ENCODE data around the gene MEAK7. TPM values are rescaled to one million over a fixed set of nuclear protein-coding genes. Genes with fewer than 3 reads are reported as not detected.

The MEAK7 gene
- total and polyA plus RNA-seq, 2 of the 8 experiments (the other 6 are each of a cell fraction or from before 2014, with no cell fraction given): 9.6 to 19.6 TPM

GRCh38 chr16:84461413-84462295, 42.8 kb downstream of the MEAK7 start:
- Histone ChIP-seq H4K91ac (replicated peaks; ENCODE audit: insufficient read length, low read length) (no peak overlapping the region), H2BK15ac (ENCODE audit: low read length) (no peak overlapping the region), H3K27me3 (replicated peaks in 1 of 4; ENCODE audit: control insufficient read depth in 3 of 4, extremely low read depth in 1 of 4, insufficient read depth in 3 of 4, low read length in 3 of 4) (no peaks in the 10 kb centered on the region; a peak in 1 of 7 replicates), H3K79me2 (ENCODE audit: control insufficient read depth in 1 of 2, insufficient read depth in 2 of 2, low read length in 2 of 2) (no peaks in the 10 kb centered on the region), H3K9ac (replicated peaks in 1 of 4; ENCODE audit: extremely low read depth in 1 of 4, low read depth in 3 of 4, low read length in 3 of 4) (0 out of 7 replicates have a peak overlapping the region, but pooled peaks of 1 of the 4 experiments have one; percentile 8), H2AFZ (ENCODE audit: low read length) (no peak overlapping the region), H4K20me1 (replicated peaks in 1 of 2; ENCODE audit: control insufficient read depth in 1 of 2, insufficient read depth in 2 of 2, low read length in 2 of 2) (no peaks in the 10 kb centered on the region), H3K36me3 (ENCODE audit: control insufficient read depth in 2 of 4, insufficient read depth in 4 of 4, low read length in 3 of 4) (peaks cover 0 to under 1% (median 0%) of the 10 kb centered on the region in 4 experiments; a peak in 1 of 8 replicates), H4K5ac (ENCODE audit: insufficient read length, low read depth, low read length) (no peak overlapping the region), H3K23me2 (ENCODE audit: low read depth, low read length) (no peaks in the 10 kb centered on the region), H4K8ac (ENCODE audit: extremely low read depth, insufficient read depth, low read length) (no peak overlapping the region; the same call in 1 of the 2 replicates), H3K27ac (ENCODE audit: low read depth, low read length) (no peak overlapping the region), H2BK12ac (ENCODE audit: low read depth, low read length) (no peak overlapping the region; the same call in 1 of the 2 replicates), H3K4me1 (replicated peaks in 1 of 4; ENCODE audit: control insufficient read depth in 3 of 4, insufficient read depth in 4 of 4, low read length in 3 of 4) (no peaks in the 10 kb centered on the region), H3K56ac (replicated peaks; ENCODE audit: insufficient read length, low read depth, low read length) (no peak overlapping the region), H3K79me1 (ENCODE audit: low read depth, low read length) (no peaks in the 10 kb centered on the region), H3K4ac (replicated peaks; ENCODE audit: insufficient read length, low read depth, low read length) (no peak overlapping the region), H2BK120ac (replicated peaks; ENCODE audit: low read depth, low read length) (no peak overlapping the region), H3K4me2 (ENCODE audit: insufficient read depth in 1 of 2, low read depth in 2 of 2, low read length in 2 of 2) (no peak overlapping the region), H3K9me3 (ENCODE audit: insufficient read depth in 2 of 2, low read depth in 1 of 2, low read length in 1 of 2) (no peaks in the 10 kb centered on the region), H3K4me3 (ENCODE audit: extremely low read depth in 1 of 4, insufficient read depth in 2 of 4, low read depth in 3 of 4, low read length in 4 of 4) (no peak overlapping the region), H2AK5ac (ENCODE audit: low read depth, low read length) (no peak overlapping the region), H3K23ac (ENCODE audit: insufficient read length) (no peak overlapping the region), H2BK20ac (ENCODE audit: low read length) (no peak overlapping the region), H3K14ac (ENCODE audit: insufficient read length) (no peak overlapping the region), H3K18ac (ENCODE audit: extremely low read depth, low read length) (no peak overlapping the region; the same call in none of the 2 replicates), H2BK5ac (ENCODE audit: low read depth, low read length) (no peak overlapping the region)
- DNase-seq (ENCODE audit: low read depth in 1 of 2, low spot score in 2 of 2): no peak
- no peak for FAIRE-seq
- TF ChIP-seq E2F6 (IDR thresholded peaks at IDR 0.05): peak; percentile 18; the same call in 1 of the 2 replicates
- TF ChIP-seq MAFK (IDR thresholded peaks at IDR 0.05; ENCODE audit: low read depth, low read length): no peak
- TF ChIP-seq RAD21 (IDR thresholded peaks at IDR 0.05 in 1 of 2, conservative IDR thresholded peaks at IDR 0.05 in 1 of 2; ENCODE audit: low read depth in 2 of 2, low read length in 2 of 2): no peak
- TF ChIP-seq CREB1 (IDR thresholded peaks at IDR 0.05): no peak
- TF ChIP-seq SIN3A (conservative IDR thresholded peaks at IDR 0.05 in 1 of 2, IDR thresholded peaks at IDR 0.05 in 1 of 2; ENCODE audit: low read depth in 1 of 2, low read length in 2 of 2): no peak
- no peak for TF ChIP-seq POLR2AphosphoS5 (IDR thresholded peaks at IDR 0.05; ENCODE audit: low read depth, low read length)
- no peak for TF ChIP-seq HDAC6 (IDR thresholded peaks at IDR 0.05; ENCODE audit: low read depth, low read length)
- TF ChIP-seq USF2 (IDR thresholded peaks at IDR 0.05; ENCODE audit: low read length): no peak
- whole genome bisulfite sequencing, 2 experiments (ENCODE audit: extremely low coverage in 1 of 2, insufficient coverage in 1 of 2, insufficient read length in 1 of 2, insufficient replicate concordance in 2 of 2, low coverage in 1 of 2, low lambda C conversion rate in 2 of 2, missing lambda C conversion rate in 1 of 2): 93% methylated on average over 30 of the region's 30 CpGs; no CpG with 5 or more reads in 1 of the 2 experiments
- CTCF ChIA-PET (ENCODE audit: partially characterized antibody): interaction anchor here (0.6 to 2.2 kb wide), 5 partner anchors 23 to 377 kb away, joined by 3 to 8 read pairs (median 3); no protein-coding TSS in a partner anchor
- POLR2A ChIA-PET (ENCODE audit: partially characterized antibody): interaction anchor here (0.8 to 1.3 kb wide), 2 partner anchors 10 to 27 kb away, joined by 3 read pairs; no protein-coding TSS in a partner anchor
